ENCODE measurements around the gene SRRM3.
"Not testable (repeated sequence)": the region's sequence is repeated elsewhere in the genome, so short reads cannot be mapped to it uniquely, and the experiment has no call there.

The SRRM3 gene

GRCh38 chr7:76333511-76334101, 131.9 kb downstream of the SRRM3 start (continued):
- TF ChIP-seq ZBTB11 (tag by site-specific recombination; conservative IDR thresholded peaks at IDR 0.05; ENCODE audit: low read depth) (no peak), ZNF335 (tag by site-specific recombination; conservative IDR thresholded peaks at IDR 0.05) (no peak)

- CTCF ChIA-PET = interaction anchor here (1.0 kb wide), 1 partner anchor 23 kb away, joined by 3 read pairs; no protein-coding TSS in a partner anchor
- Histone ChIP-seq H3K9me3 (ENCODE audit: control insufficient read depth, insufficient read depth, low read depth, low read length) (no peaks in the 10 kb centered on the region), H3K27ac (ENCODE audit: extremely low read depth, low read depth, low read length) (no peak overlapping the region), H3K4me1 (ENCODE audit: control insufficient read depth, insufficient read depth, low read length) (0 out of 2 replicates have a peak, but pooled peaks cover 3% of the 10 kb centered on the region), H3K36me3 (ENCODE audit: control insufficient read depth in 2 of 2, insufficient read depth in 1 of 2, low read length in 2 of 2) (peaks cover 0 to 22% of the 10 kb centered on the region in 2 experiments; a peak in 2 of 3 replicates), H3K4me3 (ENCODE audit: low read depth, low read length) (no peak overlapping the region)
- no peak for TF ChIP-seq ZNF398 (tag by site-specific recombination; IDR thresholded peaks at IDR 0.05)
- peak; percentile 83; the same call in 1 of the 2 replicates for TF ChIP-seq ZNF121 (tag by site-specific recombination; IDR thresholded peaks at IDR 0.05)
- POLR2A ChIA-PET = interaction anchor here (1.2 kb wide), 1 partner anchor 24 kb away, joined by 7 read pairs; the partner anchor contains the start of gene YWHAG
These were observed 132.7 kb downstream of the SRRM3 start for GRCh38 chr7:76334320-76334967.

GRCh38 chr7:76335417-76335816, 133.7 kb downstream of the SRRM3 start:
- H3K4me3 ChIP-seq (ENCODE audit: low read depth, low read length); CTCF ChIA-PET; H3K4me1 ChIP-seq (ENCODE audit: control insufficient read depth, insufficient read depth, low read length); H3K27ac ChIP-seq (ENCODE audit: extremely low read depth, low read depth, low read length); H3K9me3 ChIP-seq (ENCODE audit: control insufficient read depth, insufficient read depth, low read depth, low read length): not testable (repeated sequence)
- POLR2A ChIA-PET = interaction anchor here (0.6 kb wide), 1 partner anchor 15 kb away, joined by 5 read pairs; no protein-coding TSS in a partner anchor
- H3K36me3 ChIP-seq (ENCODE audit: control insufficient read depth in 2 of 2, insufficient read depth in 1 of 2, low read length in 2 of 2) = peaks cover 3 to 13% of the 10 kb centered on the region in 2 experiments; a peak in 2 of 3 replicates

GRCh38 chr7:76336094-76336493, 134.4 kb downstream of the SRRM3 start:
- H3K9me3 ChIP-seq (ENCODE audit: control insufficient read depth, insufficient read depth, low read depth, low read length) = no peaks in the 10 kb centered on the region
- 0 out of 2 replicates have a peak, but pooled peaks cover 3% of the 10 kb centered on the region for H3K4me1 ChIP-seq (ENCODE audit: control insufficient read depth, insufficient read depth, low read length)
- CTCF ChIA-PET = no interaction called here
- H3K27ac ChIP-seq (ENCODE audit: extremely low read depth, low read depth, low read length) = no peak overlapping the region
- no peak for TF ChIP-seq ZBTB7A (tag by site-specific recombination; IDR thresholded peaks at IDR 0.05; ENCODE audit: low read depth)
- TF ChIP-seq PATZ1 (tag by site-specific recombination; IDR thresholded peaks at IDR 0.05) = no peak
- no peak for TF ChIP-seq ZNF658 (tag by site-specific recombination; IDR thresholded peaks at IDR 0.05)
- no peak for TF ChIP-seq ZNF626 (tag by site-specific recombination; IDR thresholded peaks at IDR 0.05)
- POLR2A ChIA-PET = interaction anchor here (0.6 kb wide), 1 partner anchor 16 kb away, joined by 5 read pairs; no protein-coding TSS in a partner anchor
- H3K36me3 ChIP-seq (ENCODE audit: control insufficient read depth in 2 of 2, insufficient read depth in 1 of 2, low read length in 2 of 2) = peaks cover 3 to 11% of the 10 kb centered on the region in 2 experiments; a peak in 2 of 3 replicates
- H3K4me3 ChIP-seq (ENCODE audit: low read depth, low read length) = no peak overlapping the region

Data from HEK293 (cell line).